Thyroid gland (tissue), 4 donors: Measurements from ENCODE around the gene ZC2HC1B. TPM values are rescaled to one million over a fixed set of nuclear protein-coding genes. Genes with fewer than 3 reads are reported as not detected.
A peak's percentile ranks its signal among the peaks of the same experiment; 100 is the strongest.

Experiments
- DNase-seq, 2 donors: peaks; one replicate each; pipeline ENCODE4 v3.0.0-alpha.2; 2019
- H3K27ac ChIP-seq, 3 donors: fragments of 200-600 bp; sonication (generic); 1 replicate in 2 of 3; 2 replicates in 1 of 3; pipeline ENCODE4 v1.5.1; 2016 to 2019; ENCODE audit warnings: mild to moderate bottlenecking in 1 of 3, moderate library complexity in 1 of 3
- H3K27me3 ChIP-seq: fragments of 200-600 bp; sonication (generic); one replicate; pipeline ENCODE4 v1.5.1; 2019
- H3K36me3 ChIP-seq, 2 donors: fragments of 200-600 bp; sonication (generic); one replicate each; pipeline ENCODE4 v1.5.1; 2016 to 2019
- H3K4me1 ChIP-seq, 2 donors: fragments of 200-600 bp; sonication (generic); one replicate each; pipeline ENCODE4 v1.5.1; 2017 to 2019
- H3K4me3 ChIP-seq, 3 donors: fragments of 200-600 bp; sonication (generic); replicated peaks in 1 of 3; 1 replicate in 2 of 3; 2 replicates in 1 of 3; pipeline ENCODE4 v1.5.1; 2016; ENCODE audit warnings: mild to moderate bottlenecking in 1 of 3
- H3K9me3 ChIP-seq: fragments of 200-600 bp; sonication (generic); one replicate; pipeline ENCODE4 v1.5.1; 2017
- CTCF ChIP-seq, 6 experiments: fragments of 200-600 bp in 3 of 6; fragments of 450-650 bp in 3 of 6; sonication (generic) in 3 of 6; IDR thresholded peaks; one replicate each; pipeline ENCODE4 v1.5.1; 2016 to 2019; ENCODE audit warnings: antibody characterized with exemption in 6 of 6, mild to moderate bottlenecking in 2 of 6, inconsistent platforms in 1 of 6, moderate library complexity in 1 of 6
- POLR2A ChIP-seq, 2 donors: fragments of 450-650 bp; IDR thresholded peaks; one replicate each; pipeline ENCODE4 v1.6.1; 2017; ENCODE audit warnings: antibody characterized with exemption in 2 of 2, mild to moderate bottlenecking in 2 of 2, moderate library complexity in 1 of 2
- WGBS, 2 donors: methylation state at CpG; one replicate each; pipeline ENCODE4 v1.1.5; 2017; 5-methylcytosine and 5-hydroxymethylcytosine counted together
- intact Hi-C: fragments of 100-400 bp; cut with DNase I; formaldehyde crosslinking; loops from one replicate; pipeline ENCODE4 v1.15.1; 2023
- total RNA-seq, 4 donors: library from RNA; depleted of rRNA; stranded (reverse); fragments of >200 nt; gene quantifications; one replicate each; pipeline ENCODE4 v1.2.3, GENCODE V29; 2016

The ZC2HC1B gene
- total RNA-seq, 4 donors from 2014 or later: not detected

GRCh38 chr6:143961886-143962878 is 97.9 kb downstream of the ZC2HC1B start:
- Histone ChIP-seq H3K27me3 (no peaks in the 10 kb centered on the region), H3K9me3 (no peaks in the 10 kb centered on the region), H3K4me1 (no peaks in the 10 kb centered on the region), H3K4me3 (no peak overlapping the region), H3K27ac (no peak overlapping the region), H3K36me3 (no peaks in the 10 kb centered on the region)
- peak in 3 of 6 experiments; percentile 11 to 36 (median 16) for TF ChIP-seq CTCF (IDR thresholded peaks at IDR 0.05)
- TF ChIP-seq POLR2A (IDR thresholded peaks at IDR 0.05): no peak
- 52 to 59% methylated on average over 12 of the region's 12 CpGs for WGBS, 2 donors
- DNase-seq: peak in 1 of 2 donors; percentile 14
- intact Hi-C loops: no loop called here

GRCh38 chr6:143963158-143963919 is 99.1 kb downstream of the ZC2HC1B start:
- DNase-seq: no peak
- no peaks in the 10 kb centered on the region for H3K27me3 ChIP-seq
- no peaks in the 10 kb centered on the region for H3K4me1 ChIP-seq
- no peak overlapping the region for H3K4me3 ChIP-seq
- WGBS, 2 donors: 64 to 71% methylated on average over 7 of the region's 7 CpGs
- no peaks in the 10 kb centered on the region for H3K9me3 ChIP-seq
- TF ChIP-seq POLR2A (IDR thresholded peaks at IDR 0.05) (no peak), CTCF (IDR thresholded peaks at IDR 0.05) (no peak)
- H3K36me3 ChIP-seq: no peaks in the 10 kb centered on the region
- intact Hi-C loops: no loop called here
- no peak overlapping the region for H3K27ac ChIP-seq

- H3K9me3 ChIP-seq: no peaks in the 10 kb centered on the region
- H3K4me3 ChIP-seq: no peak overlapping the region
- no peak for DNase-seq
- 45 to 54% methylated on average over 6 of the region's 6 CpGs for WGBS, 2 donors
- no peaks in the 10 kb centered on the region for H3K4me1 ChIP-seq
- H3K27ac ChIP-seq: no peak overlapping the region
- H3K27me3 ChIP-seq: no peaks in the 10 kb centered on the region
- intact Hi-C loops: no loop called here
- H3K36me3 ChIP-seq: no peaks in the 10 kb centered on the region
- TF ChIP-seq POLR2A (IDR thresholded peaks at IDR 0.05): no peak
- TF ChIP-seq CTCF (IDR thresholded peaks at IDR 0.05): no peak
Measured at GRCh38 chr6:143964674-143965081, 100.4 kb downstream of the ZC2HC1B start.

GRCh38 chr6:143965503-143966171 is 101.4 kb downstream of the ZC2HC1B start:
- no peaks in the 10 kb centered on the region for H3K4me1 ChIP-seq
- no peak for DNase-seq
- WGBS, 2 donors: 65 to 70% methylated on average over 6 of the region's 6 CpGs
- H3K36me3 ChIP-seq: no peaks in the 10 kb centered on the region
- no peak overlapping the region for H3K27ac ChIP-seq
- no peaks in the 10 kb centered on the region for H3K9me3 ChIP-seq
- TF ChIP-seq POLR2A (IDR thresholded peaks at IDR 0.05): no peak
- no peak for TF ChIP-seq CTCF (IDR thresholded peaks at IDR 0.05)
- no peak overlapping the region for H3K4me3 ChIP-seq
- H3K27me3 ChIP-seq: no peaks in the 10 kb centered on the region
- intact Hi-C loops: no loop called here
